Right renal cortex interstitium (tissue), 3 donors: ENCODE measurements around the gene MDM1. TPM values are rescaled to one million over a fixed set of nuclear protein-coding genes. Genes with fewer than 3 reads are reported as not detected.

ENCODE experiments used
- DNase-seq, 3 donors: peaks; one replicate each; pipeline ENCODE4 v3.0.0-alpha.2; 2013; ENCODE audit warnings: low read depth in 3 of 3, low spot score in 2 of 3
- polyA plus RNA-seq, 3 donors: library from polyadenylated mRNA; unstranded; fragments of 120-200 nt; gene quantifications; one replicate each; pipeline ENCODE4 v1.2.1, GENCODE V29; 2013; ENCODE audit not compliant: insufficient read length in 3 of 3

The MDM1 gene
- polyA plus RNA-seq, 3 donors = 31.4 to 44.4 (median 36.4) TPM

DNA sequence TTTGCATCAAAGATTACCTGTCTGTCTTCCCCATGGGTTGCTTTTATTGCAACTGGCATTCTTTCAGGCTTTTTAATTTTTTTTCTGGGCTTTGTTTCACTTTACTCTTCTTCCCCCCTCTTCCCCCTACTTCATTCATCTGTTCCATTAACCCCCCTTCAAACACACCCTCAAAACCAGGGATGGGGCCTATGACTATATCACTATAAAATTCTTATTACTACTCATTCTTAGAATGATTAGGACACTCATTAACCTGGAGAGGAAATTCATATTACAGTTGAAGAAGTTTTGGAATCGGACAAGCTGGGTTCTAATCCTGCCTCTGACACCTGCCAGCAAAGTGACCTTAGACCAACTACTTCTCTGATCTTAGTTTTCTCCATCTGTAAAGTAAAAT, 24.8 kb upstream of the MDM1 start:
- no peak for DNase-seq

DNA sequence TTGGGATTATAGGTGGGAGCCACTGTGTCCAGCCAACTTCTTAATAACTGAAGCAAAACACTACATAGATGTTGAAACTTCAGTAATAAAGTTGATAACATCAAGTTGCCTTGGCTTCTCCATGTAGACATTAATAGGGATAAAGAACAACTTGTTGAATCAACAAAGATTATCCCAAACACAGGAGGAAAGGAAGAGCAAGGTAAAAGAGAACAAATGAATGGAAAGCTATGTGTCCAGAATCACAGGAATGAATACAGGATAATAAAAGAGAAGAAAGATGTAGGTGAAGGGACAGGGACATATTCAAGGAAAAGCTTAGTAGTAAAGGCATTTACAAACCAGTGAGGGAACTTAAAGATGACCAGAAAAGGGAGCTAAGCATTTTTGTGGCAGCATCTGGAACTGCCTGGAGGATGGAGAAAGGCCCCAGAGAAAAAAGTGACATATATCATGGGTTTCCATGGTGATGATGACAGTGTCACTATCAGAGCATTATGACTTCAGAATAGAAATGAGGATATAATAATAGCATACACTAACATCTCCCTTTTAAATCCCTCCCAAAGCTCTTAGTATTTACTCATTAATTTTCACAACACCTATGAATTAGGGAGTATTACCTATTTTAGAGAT, 24.0 kb upstream of the MDM1 start:
- DNase-seq = no peak

DNA sequence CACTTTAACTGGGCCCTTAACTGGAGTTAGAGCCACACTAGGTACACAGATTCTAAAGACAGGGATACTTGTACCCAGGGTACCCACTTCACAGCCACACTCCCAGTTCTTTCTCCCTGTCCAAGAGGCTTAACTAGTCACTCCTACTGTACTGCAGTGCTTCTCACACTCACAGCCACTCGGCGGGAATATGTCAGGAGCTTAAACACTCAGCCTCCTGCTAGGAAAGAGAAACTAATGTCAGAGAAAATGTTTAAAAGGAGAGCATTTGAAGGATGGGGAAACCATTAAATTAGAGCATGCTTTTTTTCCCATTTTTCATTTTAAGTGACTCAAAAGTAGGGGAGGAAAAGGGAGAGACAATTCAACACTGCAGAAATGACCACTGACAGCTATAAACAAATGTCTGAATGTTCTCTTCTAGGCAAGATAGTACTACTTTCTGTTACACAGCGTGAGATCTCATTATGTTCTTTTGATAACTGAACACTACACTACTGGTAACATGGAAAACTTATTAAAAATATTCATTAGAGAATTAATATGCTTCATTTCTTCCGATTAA, 22.9 kb upstream of the MDM1 start:
- no peak for DNase-seq

DNA sequence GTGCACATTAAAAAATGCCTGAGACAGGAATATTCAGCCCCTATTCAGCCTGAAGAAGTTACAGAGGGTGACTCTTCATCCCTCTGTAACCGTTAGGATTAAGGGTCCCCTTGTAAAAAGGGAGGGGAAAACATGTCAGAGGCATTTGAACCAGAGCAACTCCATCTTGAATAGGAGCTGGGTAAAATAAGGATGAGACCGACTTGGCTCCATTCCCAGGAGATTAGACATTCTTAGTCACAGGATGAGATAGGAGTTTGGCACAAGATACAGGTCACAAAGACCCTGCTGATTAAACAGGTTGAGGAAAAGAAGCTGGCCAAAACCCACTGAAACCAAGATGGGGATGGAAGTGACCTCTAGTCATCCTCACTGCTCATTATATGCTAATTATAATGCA, 19.9 kb upstream of the MDM1 start:
- no peak for DNase-seq

DNA sequence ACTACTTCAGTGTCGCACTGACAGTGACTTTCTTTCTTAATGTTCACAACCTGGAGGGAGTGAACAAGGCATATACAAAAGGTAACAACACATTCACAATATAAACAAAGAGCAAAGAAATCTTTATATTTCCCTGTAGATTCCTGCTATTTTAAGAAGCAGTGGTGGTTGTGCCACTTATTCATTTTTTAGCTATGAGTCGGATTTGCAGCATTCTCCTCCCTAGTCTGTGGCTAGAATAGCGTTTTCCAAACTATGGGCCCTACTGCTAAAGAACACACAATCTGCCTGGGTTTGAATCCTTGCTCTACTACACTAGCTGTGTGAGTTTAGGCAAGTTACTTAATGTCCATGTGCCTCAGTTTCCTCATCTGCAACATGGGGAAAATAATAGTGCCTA, 18.6 kb upstream of the MDM1 start:
- DNase-seq = no peak

DNA sequence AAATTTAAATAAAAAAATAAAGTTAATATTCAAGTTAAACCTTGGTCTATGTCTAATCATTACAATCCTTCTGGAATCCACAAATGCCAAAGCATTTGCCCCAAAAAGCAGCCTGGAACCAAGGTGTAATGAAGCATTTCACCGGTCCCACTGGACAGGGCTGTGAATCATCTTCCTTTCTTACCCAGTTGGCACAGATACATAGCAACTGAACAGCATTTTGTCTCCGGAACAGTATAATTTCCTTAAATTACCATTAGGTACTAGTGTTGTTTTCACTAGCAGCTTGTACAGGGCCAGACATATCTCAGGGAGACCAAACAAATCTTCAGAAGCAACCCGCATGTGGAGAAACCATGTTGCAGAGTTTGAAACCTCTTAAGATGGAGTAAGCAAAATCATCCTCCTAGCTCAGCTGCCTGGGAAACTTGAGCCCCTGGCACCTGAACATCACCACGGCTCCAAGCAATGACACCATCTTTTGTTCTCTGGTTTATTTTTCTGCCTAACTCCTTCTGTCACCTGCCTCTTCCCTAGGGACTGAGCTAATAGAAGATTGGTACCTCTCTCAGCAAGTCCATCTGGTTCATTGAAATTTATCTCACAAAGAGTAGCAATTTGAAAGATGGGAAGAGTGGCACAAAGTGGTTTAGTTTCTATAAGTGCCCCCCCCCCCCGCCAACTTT, 17.9 kb upstream of the MDM1 start:
- DNase-seq = no peak

DNA sequence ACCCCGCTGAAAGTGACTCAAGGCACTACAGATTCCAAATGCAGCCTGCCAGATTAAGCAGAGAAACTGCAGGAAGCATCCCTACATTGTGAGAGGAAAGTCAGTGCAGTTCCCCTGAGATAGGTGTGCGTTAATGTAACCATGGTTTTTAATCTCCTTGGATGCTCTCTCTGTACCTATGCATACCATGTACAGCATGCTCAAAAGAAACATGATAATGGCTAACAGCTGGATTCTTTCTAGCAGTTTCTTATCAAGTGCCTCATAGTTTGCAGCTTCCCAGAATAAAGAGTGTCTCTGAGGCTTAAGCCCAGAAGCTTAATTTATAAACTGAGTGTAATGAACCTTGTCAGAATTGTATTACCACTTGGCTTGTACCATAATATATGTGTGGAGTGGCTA, 17.1 kb upstream of the MDM1 start:
- no peak for DNase-seq

DNA sequence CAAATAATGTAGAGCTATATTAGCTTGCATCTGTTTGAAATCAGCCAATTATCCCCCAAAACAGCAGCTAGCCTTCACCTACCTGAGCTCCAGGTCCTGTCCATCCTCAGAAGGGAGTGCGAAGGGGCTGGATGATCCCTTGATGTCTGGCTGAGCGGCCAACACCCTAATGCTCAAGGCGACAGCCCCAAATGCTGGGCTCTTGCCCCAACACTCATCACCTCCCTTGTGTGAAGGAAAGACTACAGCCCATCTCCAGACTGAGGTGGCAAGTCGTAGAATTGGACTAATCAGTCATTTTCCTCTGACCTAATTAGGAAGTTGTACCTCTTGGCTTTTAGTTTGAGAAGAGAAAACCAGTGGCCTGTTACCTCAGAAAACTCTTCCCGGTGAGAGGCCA, 16.3 kb upstream of the MDM1 start:
- no peak for DNase-seq

DNA sequence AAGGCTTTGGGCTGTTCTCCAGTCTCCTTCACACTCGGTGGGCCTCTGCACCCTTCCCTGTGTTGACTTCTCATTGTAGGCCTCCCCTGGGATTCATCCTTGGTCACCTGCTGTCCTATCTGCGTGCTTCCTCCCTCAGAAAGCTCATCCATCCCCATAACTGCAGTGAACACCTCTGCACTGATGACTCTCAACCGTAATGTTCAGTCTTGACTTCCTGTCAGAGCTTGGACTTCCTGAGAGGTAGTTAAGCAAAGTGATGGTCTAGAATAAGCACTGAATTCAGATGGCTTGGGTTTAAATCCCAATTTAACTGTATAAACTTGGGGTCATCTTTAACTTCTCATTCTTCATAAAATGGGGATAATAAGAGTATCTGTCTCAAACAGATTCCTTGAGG, 13.6 kb upstream of the MDM1 start:
- DNase-seq = no peak

DNA sequence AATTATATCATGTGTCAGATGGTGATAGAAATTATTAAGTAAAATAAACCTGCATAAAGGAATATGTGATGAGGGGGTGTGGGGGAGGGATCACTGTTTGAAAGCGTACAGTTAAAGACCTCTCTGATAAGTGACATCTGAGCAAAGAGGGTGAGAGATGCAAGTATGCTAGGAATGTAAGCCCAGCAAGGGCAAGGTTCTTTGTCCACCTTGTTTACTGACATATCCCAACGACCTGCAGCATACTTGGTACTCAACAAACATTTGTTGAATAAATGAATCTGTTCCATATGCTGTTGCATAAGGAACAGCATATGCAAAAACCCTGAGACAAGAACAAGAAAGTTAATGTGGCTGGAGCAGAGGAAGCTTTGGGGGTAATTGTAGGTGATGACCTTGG, 12.0 kb upstream of the MDM1 start:
- no peak for DNase-seq

DNA sequence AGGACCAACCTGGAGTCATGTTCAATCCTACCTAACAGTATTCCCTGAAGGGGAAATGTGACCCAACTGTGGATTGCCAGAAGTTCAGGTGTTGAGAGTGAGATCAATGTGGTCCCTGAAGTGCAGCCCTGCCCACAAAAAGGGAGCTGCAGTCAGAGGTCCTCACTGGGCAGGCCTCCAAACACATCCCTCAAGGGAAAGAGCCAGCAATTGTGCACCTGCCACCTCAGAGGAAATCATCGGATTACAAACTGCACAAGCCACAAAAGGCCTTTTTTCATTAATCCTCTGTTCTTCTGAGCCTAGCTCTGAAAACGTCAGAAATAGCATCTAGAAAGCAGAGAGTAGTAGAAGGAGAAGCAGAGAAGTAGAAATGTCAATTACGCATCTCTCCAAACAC, 10.8 kb upstream of the MDM1 start:
- no peak for DNase-seq

DNA sequence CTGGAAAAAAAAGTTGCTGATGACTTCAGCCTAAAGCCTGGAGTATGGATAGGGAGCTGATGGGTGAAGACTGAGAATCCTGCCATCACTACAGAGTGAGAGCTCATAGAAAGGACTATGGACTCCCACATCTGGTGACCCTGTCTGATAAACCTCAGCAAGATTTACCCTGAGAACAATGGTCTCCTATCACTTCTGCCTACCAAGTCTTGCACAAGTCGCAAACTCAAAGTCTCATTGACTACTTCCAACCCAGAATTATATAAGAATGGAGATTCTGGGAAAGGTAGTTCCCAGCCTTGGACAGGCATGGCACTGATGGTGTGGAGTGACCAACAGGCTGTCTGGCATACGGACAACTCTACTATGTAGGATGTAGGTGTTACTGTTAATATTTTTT, 9.7 kb upstream of the MDM1 start:
- DNase-seq = no peak

DNA sequence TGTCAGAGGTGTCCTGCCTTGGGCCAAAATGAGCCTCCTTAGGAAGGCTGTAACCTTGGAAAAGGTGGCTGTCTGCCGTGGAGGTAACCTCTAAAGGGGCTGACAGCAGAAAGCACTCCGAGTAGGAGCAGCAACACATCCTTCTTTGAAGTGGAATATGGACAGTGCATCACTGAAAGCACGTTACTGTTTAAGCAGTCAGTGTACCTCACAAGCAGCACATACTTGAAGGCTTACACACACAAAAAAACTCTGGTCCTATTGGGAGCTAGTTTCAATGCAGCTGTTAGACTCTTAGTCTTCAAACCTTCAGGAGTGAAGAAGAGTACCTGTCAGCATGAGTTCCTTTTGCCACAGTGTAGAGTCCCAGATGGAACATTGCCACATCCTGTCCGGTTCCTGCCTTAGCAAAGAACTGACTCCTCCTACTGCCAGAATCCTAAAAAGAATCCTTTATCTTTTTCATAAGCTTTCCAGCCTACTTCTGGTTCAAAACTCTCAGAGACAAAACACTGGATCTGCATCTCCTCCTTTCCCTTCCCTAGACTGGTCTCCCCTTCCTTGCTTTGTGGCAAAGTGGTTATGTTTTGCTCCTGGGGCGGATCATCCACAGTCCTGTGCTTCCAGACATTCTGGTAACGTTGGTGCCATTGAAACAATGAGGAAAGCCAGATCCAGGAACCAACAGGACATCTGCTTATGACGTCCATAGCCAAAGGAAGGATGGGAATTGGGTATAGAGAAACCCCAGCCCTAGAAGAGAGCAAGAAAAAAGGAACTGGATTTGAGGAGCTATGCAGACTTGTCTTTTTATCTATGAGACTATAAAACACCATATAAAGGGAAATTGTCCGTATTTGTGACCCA, 8.5 kb upstream of the MDM1 start:
- no peak for DNase-seq

DNA sequence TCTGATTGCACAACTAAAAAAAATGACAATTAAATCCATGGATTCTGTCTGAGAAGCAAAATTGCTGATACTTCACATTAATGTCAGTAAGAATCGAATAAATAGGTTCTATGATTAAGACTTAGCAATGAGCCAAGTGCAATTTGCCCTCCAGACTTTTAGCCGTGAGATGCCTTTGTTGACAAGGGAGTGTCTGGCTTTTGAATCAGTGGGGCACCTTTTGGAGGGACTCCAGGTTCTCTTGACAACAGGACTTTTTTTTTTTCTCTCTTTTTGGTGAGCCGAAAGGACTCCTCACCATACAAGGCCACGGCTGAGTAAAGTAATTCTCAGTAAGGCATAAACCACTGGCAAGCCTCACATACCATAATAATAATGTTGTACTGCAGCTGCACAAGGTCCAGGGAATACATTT, 4.7 kb upstream of the MDM1 start:
- DNase-seq = no peak

DNA sequence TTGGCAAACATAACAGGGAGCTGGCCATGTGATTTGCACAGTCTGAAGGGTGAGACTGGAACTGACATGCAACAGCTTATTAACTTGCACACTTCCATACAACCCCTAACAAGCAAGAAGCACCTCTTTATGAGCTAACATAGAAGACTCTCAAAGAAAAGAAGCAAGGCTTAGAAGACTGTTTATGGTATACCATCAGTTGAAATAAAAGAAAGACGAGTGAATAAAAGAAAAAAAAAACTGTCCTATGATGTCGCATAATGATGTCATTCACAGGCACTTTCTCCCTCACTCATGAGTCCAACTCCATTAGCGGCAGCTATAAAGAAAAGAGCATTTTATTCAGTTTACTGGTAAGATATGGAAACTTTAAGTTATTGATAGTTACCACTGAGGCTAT, 3.3 kb upstream of the MDM1 start:
- no peak for DNase-seq

DNA sequence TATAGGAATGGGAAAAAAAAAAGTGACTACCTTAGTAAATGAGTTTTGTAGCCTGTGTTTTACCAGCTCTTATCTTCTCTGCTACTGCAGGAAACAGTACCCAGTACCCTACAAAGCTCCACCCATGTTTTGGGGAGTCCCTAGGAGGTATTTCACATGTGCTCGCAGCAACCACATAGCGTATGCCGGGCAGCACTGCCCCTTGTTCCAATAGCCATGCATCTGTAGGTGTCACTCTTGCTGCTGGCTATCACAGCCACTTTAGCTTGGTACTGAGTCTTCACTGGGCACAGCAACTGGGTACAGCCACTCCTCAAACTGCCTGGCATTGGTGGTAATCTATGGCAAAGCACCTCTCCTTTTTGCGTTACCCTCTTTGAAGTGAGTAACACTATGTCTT, 2.0 kb upstream of the MDM1 start:
- no peak for DNase-seq

DNA sequence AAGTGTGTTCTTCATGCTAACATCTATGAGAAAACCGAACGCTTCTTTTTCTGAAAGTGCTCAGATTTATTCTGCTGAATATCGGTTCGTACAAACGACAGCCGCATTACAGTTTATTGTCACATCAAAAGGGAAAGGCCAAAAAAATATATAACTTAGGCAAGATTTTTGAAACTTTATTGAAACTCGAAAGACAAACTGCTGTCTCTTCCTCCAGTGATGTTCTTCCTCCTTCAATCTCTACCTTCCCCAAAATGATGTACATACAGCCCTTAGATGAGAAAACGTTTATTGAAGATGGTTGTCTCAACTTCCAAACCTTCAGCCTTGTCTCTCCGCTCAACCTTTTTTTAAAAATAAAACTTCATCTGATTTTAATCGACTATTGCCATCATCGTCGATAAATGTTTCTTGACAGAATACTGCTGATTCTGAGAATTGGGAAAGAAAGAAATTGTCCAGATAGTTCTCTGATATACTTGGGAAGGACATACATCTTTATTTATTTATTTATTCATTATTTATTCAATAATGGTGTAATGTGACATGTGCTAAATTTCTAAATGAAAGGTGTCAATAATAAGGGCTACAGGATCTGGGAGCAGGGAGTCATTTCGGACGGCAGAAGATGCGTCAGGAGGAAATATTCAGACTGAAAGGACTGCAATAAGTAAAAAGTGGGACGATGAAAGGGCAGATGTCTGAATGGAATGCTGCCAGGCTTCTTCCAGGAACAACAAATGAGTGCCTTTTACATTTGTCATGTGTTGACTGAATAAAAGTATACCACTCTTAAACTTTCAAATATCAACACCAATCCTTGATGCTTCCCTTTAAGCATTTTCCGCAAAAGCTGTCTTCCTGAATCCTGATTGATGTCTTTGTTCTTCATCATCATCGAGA, 817 bp upstream of the MDM1 start:
- DNase-seq = peak in 1 of 3 donors; percentile 12

DNA sequence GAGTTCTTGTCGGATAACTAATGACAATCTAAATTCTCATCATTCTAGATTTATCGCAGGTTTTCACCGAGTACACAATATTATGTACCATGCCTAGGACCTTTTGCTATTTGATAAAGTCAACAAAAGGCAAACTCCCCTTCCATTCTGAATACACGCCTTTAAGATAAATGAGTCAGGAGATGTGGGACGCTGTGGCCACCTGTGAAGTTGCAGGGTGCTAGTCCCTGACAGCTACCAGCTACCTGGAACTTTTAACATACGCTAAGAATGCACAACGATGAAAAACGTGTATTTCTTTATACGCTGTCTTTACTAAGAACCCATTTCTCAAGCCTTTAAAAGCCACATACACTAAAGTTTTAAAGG, 678 bp downstream of the MDM1 start:
- DNase-seq = no peak

DNA sequence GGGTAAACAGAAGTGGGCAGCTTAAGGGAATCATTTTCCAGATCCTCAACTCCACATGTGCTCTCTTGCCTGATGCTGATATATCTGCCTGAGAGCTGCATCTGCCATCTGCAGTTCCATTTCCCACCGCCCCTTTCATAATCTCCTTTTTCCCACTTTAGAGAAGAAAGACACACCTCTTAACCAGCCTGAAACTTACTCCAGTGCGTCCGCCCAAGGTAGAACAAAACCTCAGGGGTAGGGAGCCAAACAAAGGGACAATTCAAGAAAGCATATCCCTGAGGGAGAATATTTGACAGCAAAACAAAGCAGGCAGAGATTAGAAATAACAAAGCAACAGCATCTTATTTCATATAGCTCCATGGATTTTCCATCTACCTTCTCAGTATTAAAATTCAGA, 4.3 kb downstream of the MDM1 start:
- DNase-seq = no peak

DNA sequence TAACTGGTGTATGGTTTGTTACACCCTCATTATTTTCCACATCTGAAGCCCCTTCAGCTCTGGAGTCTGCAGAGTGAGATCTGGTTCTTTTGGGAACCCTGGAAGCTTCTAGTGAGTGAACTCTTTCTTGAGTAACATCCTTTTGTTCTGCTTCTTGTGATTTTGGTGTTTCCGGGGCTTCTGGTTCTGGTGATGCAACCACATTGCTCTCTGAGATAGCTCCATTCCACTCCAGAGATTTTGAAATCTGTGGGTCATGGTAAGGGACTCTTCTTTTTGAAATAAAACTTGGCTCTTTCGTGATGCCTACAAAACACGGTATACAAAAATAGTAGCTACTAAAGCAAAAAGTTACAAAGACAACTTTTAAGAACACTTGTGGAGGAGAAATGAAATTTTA, 5.4 kb downstream of the MDM1 start:
- no peak for DNase-seq

DNA sequence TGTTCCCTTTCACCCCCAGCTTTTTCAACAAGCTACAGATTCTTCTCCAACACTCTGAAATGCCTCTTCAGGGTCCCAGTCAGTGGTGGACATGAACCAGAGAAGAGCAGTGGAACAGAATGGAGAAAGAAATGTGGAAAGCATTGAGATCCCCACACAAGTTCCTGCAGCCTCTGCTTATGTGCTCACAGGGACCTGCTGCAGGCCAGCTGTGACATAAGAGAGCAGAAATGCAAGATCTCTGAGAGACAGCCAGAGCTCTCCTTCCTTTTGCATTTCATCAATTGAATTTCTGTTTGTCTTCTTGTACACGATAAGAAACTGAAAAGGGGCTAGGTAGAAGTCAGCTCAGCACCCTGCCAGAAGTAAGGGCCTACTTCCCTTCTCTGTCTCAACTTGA, 6.2 kb downstream of the MDM1 start:
- DNase-seq = no peak
